Amniotic stem cell (primary cell): Measurements from ENCODE around the gene CUX1.
A peak's percentile ranks its signal among the peaks of the same experiment; 100 is the strongest.
"Not testable (repeated sequence)": the region's sequence is repeated elsewhere in the genome, so short reads cannot be mapped to it uniquely, and the experiment has no call there.

Experiments used
- DNase-seq: peaks from one replicate; lab custom pipeline; 2025; lab: John Stamatoyannopoulos, UW

Gene CUX1

GRCh38 chr7:102103027-102103372 lies 285.6 kb downstream of the CUX1 start:
- no peak for DNase-seq

GRCh38 chr7:102104245-102104644 lies 286.8 kb downstream of the CUX1 start:
- no peak for DNase-seq

GRCh38 chr7:102106625-102107024 lies 289.2 kb downstream of the CUX1 start:
- no peak for DNase-seq

- no peak for DNase-seq
Measured at GRCh38 chr7:102107474-102108104, 290.2 kb downstream of the CUX1 start.

GRCh38 chr7:102111061-102112041 lies 293.9 kb downstream of the CUX1 start:
- DNase-seq, result no peak

- no peak for DNase-seq
Measured at GRCh38 chr7:102115181-102115580, 297.8 kb downstream of the CUX1 start.

GRCh38 chr7:102115931-102116330 lies 298.5 kb downstream of the CUX1 start:
- no peak for DNase-seq

GRCh38 chr7:102117743-102118142 lies 300.3 kb downstream of the CUX1 start:
- DNase-seq, result peak; percentile 29

GRCh38 chr7:102119213-102119651 lies 301.8 kb downstream of the CUX1 start:
- DNase-seq, result no peak

GRCh38 chr7:102119925-102120324 lies 302.5 kb downstream of the CUX1 start:
- DNase-seq, result no peak

- DNase-seq, result no peak
Measured at GRCh38 chr7:102120666-102121195, 303.3 kb downstream of the CUX1 start.

- peak; percentile 4 for DNase-seq
Measured at GRCh38 chr7:102122026-102122425, 304.6 kb downstream of the CUX1 start.

GRCh38 chr7:102125127-102125596 lies 307.7 kb downstream of the CUX1 start:
- peak; percentile 65 for DNase-seq

GRCh38 chr7:102128303-102128702 lies 310.9 kb downstream of the CUX1 start:
- DNase-seq, result no peak

GRCh38 chr7:102129636-102130370 lies 312.4 kb downstream of the CUX1 start:
- DNase-seq, result no peak

- no peak for DNase-seq
Measured at GRCh38 chr7:102132209-102132752, 314.9 kb downstream of the CUX1 start.

- no peak for DNase-seq
Measured at GRCh38 chr7:102138676-102139075, 321.2 kb downstream of the CUX1 start.

GRCh38 chr7:102140952-102141370 lies 323.5 kb downstream of the CUX1 start:
- DNase-seq, result no peak

GRCh38 chr7:102142433-102142832 lies 325.0 kb downstream of the CUX1 start:
- not testable (repeated sequence) for DNase-seq

- DNase-seq, result no peak
Measured at GRCh38 chr7:102146122-102146521, 328.7 kb downstream of the CUX1 start.

- no peak for DNase-seq
Measured at GRCh38 chr7:102147008-102147407, 329.6 kb downstream of the CUX1 start.

- DNase-seq, result no peak
Measured at GRCh38 chr7:102148799-102149198, 331.4 kb downstream of the CUX1 start.
